Jurkat, Clone E6-1 (cell line): ENCODE measurements around the gene PRAMEF15. TPM values are rescaled to one million over a fixed set of nuclear protein-coding genes. Genes with fewer than 3 reads are reported as not detected.
"Not testable (repeated sequence)": the region's sequence is repeated elsewhere in the genome, so short reads cannot be mapped to it uniquely, and the experiment has no call there.

Source experiments
- DNase-seq: peaks from one replicate; pipeline ENCODE4 v3.0.0-alpha.2; 2011; ENCODE audit warnings: low read depth, low spot score
- H3K4me3 ChIP-seq: 2 replicates; pipeline ENCODE4 v1.5.1; 2011; ENCODE audit warnings: mild to moderate bottlenecking, low read length, control low read depth, moderate library complexity
- polyA plus RNA-seq: library from polyadenylated mRNA; unstranded; fragments of >200 nt; gene quantifications from one replicate; pipeline ENCODE4 v1.2.1, GENCODE V29; 2012; ENCODE audit warnings: missing spikeins; ENCODE audit not compliant: insufficient read length, insufficient read depth

Gene PRAMEF15
- not detected for polyA plus RNA-seq

- DNase-seq, H3K4me3 ChIP-seq: not testable (repeated sequence)
Measured at GRCh38 chr1:13315281-13315680, at the start of gene PRAMEF15. TSS of gene PRAMEF15 (plus strand) at chr1:13315581. CDS start at chr1:13318408, 2,827 bp downstream.

- H3K4me3 ChIP-seq, DNase-seq: not testable (repeated sequence)
Measured at GRCh38 chr1:13277016-13277415, 38.4 kb upstream of the PRAMEF15 start.

- not testable (repeated sequence) for DNase-seq, H3K4me3 ChIP-seq
Measured at GRCh38 chr1:13279617-13280016, 35.8 kb upstream of the PRAMEF15 start.

GRCh38 chr1:13285037-13285436 lies 30.3 kb upstream of the PRAMEF15 start, which contains the start of gene PRAMEF8:
TSS of gene PRAMEF8 (minus strand) at chr1:13285137. CDS start at chr1:13284091, 1,046 bp downstream.
- DNase-seq, H3K4me3 ChIP-seq: not testable (repeated sequence)

GRCh38 chr1:13289030-13289429 lies 26.4 kb upstream of the PRAMEF15 start:
- H3K4me3 ChIP-seq, DNase-seq: not testable (repeated sequence)

GRCh38 chr1:13297216-13297931 lies 18.0 kb upstream of the PRAMEF15 start:
- H3K4me3 ChIP-seq = not testable (repeated sequence)

GRCh38 chr1:13298699-13299098 lies 16.7 kb upstream of the PRAMEF15 start:
- H3K4me3 ChIP-seq, DNase-seq: not testable (repeated sequence)

More at GRCh38 chr1:13297216-13297931, 18.0 kb upstream of the PRAMEF15 start:
- not testable (repeated sequence) for DNase-seq

- not testable (repeated sequence) for DNase-seq, H3K4me3 ChIP-seq
Measured at GRCh38 chr1:13302197-13302596, 13.2 kb upstream of the PRAMEF15 start.

GRCh38 chr1:13303239-13303638 lies 12.1 kb upstream of the PRAMEF15 start, which contains the start of gene PRAMEF33:
TSS of gene PRAMEF33 (plus strand) at chr1:13303539. CDS start at chr1:13305955, 2,416 bp downstream.
- H3K4me3 ChIP-seq, DNase-seq: not testable (repeated sequence)

GRCh38 chr1:13342496-13342895 lies 27.1 kb downstream of the PRAMEF15 start:
- not testable (repeated sequence) for DNase-seq, H3K4me3 ChIP-seq

- DNase-seq, H3K4me3 ChIP-seq: not testable (repeated sequence)
Measured at GRCh38 chr1:13347034-13347433, 31.7 kb downstream of the PRAMEF15 start, which contains the start of gene PRAMEF14. TSS of gene PRAMEF14 (minus strand) at chr1:13347134. CDS start at chr1:13345314, 1,820 bp downstream.

GRCh38 chr1:13353476-13353875 lies 38.1 kb downstream of the PRAMEF15 start:
- H3K4me3 ChIP-seq, DNase-seq: not testable (repeated sequence)

GRCh38 chr1:13354475-13354874 lies 39.1 kb downstream of the PRAMEF15 start:
- H3K4me3 ChIP-seq = not testable (repeated sequence)

GRCh38 chr1:13356774-13357173 lies 41.4 kb downstream of the PRAMEF15 start:
- not testable (repeated sequence) for H3K4me3 ChIP-seq
- DNase-seq = peak; percentile 70

More at GRCh38 chr1:13354475-13354874, 39.1 kb downstream of the PRAMEF15 start:
- DNase-seq = not testable (repeated sequence)

GRCh38 chr1:13362364-13362763 lies 47.0 kb downstream of the PRAMEF15 start:
- not testable (repeated sequence) for DNase-seq, H3K4me3 ChIP-seq

GRCh38 chr1:13364928-13365327 lies 49.5 kb downstream of the PRAMEF15 start:
- not testable (repeated sequence) for DNase-seq, H3K4me3 ChIP-seq

GRCh38 chr1:13366536-13366935 lies 51.2 kb downstream of the PRAMEF15 start:
- H3K4me3 ChIP-seq, DNase-seq: not testable (repeated sequence)

GRCh38 chr1:13368544-13368943 lies 53.2 kb downstream of the PRAMEF15 start:
- H3K4me3 ChIP-seq = not testable (repeated sequence)
- peak; percentile 32 for DNase-seq
